ENCODE data around the gene TWIST2.

DNA sequence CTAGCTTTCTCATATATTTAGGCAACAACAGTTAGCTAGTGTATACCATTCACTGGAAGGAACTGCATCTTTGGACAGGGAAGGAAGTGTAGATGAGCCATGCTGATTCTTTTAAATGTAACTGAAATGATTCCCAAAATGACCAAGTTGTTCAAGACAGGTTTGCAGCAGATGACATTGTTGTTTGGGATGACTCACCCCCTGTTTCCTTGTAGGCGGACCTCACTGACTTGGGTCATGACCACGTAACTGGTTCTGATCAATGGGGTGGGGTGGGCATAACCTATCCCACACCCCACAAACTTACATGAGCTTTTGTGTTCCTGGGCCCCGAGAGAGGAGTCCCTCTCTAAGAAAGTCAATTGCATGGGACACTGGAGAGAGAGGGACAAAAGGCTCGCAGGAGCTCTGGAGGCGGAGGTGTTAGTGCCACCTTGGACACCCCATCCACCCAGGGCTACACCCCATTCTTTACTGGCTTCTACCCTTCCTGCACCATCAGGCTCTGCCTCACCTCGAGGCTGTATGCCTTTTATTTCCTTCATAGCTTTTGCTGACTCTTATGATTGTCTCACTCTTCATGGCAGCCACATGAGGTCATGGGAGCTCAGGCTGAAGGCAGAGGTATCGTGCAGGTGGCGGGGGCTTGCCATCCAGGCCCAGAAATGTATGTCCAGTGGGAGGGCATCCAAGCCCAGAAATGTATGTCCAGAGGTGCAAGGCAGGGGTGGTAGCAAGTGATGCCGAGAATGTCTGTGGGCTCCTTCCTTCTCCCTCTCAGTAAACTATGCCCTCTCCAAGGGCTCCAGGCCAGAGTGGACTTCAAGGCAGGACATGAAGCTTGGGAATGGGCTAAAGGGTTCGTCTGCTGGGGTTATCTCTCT is 108.0 kb downstream of the TWIST2 start:
- TF ChIP-seq, protein P1, sequence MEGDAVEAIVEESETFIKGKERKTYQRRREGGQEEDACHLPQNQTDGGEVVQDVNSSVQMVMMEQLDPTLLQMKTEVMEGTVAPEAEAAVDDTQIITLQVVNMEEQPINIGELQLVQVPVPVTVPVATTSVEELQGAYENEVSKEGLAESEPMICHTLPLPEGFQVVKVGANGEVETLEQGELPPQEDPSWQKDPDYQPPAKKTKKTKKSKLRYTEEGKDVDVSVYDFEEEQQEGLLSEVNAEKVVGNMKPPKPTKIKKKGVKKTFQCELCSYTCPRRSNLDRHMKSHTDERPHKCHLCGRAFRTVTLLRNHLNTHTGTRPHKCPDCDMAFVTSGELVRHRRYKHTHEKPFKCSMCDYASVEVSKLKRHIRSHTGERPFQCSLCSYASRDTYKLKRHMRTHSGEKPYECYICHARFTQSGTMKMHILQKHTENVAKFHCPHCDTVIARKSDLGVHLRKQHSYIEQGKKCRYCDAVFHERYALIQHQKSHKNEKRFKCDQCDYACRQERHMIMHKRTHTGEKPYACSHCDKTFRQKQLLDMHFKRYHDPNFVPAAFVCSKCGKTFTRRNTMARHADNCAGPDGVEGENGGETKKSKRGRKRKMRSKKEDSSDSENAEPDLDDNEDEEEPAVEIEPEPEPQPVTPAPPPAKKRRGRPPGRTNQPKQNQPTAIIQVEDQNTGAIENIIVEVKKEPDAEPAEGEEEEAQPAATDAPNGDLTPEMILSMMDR (conservative IDR thresholded peaks at IDR 0.05) = no peak
- no peak for TF ChIP-seq EZH2 (IDR thresholded peaks at IDR 0.05; ENCODE audit: low read depth)
